Superior temporal gyrus (tissue), 1 donor: ENCODE results near the gene GC.
"Not testable (repeated sequence)": the region's sequence is repeated elsewhere in the genome, so short reads cannot be mapped to it uniquely, and the experiment has no call there.

Experiments used
- DNase-seq: peaks from one replicate; pipeline ENCODE4 v3.0.0-alpha.2; 2016; ENCODE audit errors: extremely low spot score

GC gene

DNA sequence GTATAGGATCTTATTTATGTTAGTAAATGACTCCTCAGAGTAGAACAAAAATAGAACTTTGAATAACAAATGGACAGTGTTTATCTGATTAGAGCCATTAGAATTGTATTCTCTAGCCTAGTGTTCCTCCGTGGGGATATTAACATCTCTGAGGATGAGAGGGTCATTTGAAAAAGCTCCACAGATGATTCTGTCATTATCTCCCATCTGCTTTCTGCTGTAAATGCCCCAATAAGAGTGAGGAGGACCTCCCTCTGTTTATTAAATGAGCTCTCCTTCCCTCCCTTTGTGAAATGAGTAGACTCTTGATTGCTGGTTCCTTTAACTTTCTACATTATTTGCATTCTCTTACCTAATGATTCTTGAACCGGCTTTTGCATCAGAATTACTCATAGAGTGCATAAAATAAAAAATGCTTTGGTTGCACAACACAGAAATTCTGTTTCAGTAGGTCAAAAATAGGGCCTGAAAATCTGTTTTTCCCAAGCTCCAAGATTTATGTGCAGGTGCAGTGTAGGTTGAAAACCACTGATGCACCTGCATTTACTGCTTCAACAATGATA, 18.0 kb downstream of the GC start:
- no peak for DNase-seq

DNA sequence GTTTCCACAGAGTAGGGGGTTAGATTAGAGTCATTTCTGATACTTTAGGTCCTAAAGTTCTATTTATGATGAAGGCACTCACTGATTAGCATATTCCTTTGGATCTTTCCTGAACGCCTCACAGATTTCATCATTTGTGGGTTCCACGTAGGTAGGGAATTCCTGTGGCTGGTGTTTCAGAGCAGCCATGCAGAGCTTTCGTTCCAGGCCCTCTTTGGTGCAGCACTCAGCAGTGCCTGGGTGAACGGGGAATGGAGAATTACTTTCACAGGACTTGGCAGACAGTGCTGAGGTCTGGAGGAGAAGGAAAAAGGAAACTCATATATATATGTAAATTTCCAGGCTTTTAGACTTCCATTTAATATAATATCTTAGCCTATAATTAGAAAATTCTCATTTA, 18.5 kb downstream of the GC start:
- DNase-seq = no peak

DNA sequence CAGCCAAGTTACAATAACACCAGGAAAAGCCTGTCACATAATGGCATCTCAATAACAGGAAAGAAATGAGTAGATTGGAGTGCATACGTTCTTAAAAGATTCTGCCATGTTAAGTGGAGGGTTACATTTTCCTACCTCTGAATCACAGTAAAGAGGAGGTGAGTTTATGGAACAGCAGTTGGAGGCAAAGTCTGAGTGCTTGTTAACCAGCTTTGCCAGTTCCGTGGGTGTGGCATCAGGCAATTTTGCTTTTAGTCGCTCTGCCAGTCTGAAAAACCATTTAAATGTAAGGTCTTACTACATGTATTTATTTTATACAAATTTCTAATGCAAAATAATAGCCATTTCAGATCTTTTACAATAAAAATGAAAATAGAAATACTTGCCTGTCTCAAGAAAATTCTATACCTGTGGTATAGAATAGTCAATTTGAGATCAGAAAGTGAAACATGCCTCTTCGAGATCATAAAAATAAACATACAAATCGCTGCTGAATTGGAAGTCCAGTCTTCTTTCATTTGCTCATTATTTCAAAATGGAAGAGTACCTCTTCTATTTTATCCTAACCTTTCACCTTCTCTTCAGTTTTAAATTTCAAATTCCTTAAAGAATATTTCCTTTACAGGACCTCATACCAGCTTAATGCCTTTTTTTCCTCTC, 31.4 kb downstream of the GC start:
- no peak for DNase-seq

DNA sequence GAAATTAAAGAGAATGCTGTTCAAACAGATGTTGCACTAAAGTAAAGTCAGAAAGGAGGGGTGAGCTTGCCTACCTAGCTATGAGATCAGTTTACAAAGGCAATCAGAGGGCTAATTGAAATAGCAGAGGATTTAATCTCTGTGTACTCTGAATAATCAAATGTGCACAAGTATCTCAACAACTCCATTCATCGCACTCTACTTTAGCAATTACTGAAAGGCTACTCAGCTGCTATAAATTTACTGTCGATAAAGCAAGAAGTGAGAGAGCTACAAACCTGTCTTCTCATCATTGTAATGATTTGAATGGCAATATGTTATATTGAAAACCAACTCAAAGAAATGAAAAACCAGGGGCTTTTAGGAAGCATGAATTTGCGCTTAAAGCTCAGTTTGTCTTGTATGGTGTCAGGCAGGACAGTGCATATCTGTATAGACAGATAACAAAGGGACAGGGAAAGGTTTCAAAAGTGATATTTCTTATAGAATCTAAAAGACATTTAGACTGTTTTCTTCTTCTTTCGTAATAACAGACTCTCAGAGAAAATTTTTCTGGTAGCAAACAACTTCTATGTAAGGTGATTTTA, 34.8 kb downstream of the GC start:
- DNase-seq = no peak

DNA sequence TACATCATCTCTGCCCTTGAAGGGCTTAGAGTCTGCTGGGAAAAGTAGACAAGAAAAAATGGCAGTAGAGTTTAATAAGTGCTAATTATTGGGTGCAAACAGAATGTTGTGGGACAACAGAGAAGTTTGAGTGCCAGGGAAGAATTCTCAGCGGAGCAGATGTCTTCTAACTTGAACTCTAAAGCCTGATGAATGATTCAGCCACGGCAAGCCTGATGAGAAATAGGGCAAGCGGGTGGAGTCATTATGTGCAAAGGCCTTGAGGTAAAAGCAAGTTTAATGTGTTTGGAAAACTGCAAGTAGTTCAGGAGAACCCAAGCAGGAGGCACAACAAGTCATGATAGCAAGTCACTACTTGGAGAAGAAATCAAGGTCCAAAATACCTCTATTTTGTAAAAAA, 37.5 kb downstream of the GC start:
- DNase-seq = no peak

DNA sequence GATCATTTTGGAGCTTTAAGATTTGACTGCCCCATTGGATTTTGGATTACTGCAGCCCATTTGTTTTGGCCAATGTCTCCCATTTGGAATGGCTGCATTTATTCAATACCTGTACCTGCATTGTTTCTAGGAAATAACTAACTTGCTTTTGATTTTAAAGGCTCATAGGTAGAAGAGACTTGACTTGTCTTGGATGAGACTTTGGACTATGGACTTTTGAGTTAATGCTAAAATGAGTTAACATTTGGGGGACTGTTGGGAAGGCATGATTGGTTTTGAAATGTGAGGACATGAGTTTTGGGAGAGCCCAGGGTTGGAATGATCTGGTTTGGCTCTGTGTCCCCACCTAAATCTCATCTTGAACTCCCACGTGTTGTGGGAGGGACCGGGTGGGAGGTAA, 45.1 kb downstream of the GC start:
- DNase-seq = not testable (repeated sequence)

DNA sequence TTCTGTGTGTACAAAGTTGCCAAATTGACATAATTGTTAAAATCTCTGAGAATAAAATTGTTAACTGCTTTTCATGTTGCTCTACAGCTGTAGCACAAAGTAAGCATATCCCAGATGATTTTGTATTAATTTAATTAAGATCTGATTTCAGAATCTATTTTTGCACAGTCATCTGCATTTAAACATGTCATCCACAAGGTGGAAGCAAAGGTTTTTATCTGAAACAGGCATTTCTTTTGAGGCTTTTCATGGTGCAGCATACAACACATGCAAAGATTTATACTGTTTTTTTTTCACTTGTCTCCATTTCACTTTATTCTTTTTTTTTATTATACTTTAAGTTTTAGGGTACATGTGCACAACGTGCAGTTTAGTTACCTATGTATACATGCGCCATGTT, 51.2 kb downstream of the GC start:
- peak; percentile 37 for DNase-seq

DNA sequence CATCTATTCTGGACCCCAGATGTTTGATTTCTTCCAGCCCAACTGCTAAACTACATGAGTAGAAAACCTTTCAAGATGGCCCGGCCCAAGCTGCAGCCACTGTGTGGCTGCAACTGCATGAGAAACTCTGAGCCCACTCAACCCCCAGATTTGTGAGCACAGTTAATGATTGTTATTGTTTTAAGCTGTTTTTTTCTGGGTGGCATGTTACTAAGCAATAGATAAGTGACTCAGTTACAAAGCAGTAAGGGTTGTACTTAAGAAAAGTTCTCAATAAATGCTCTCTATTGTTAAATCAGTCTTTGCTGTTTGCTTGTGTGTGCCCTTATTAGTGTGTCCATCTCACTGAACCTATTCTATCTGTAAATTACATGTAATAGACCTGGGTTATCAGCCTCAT, 51.8 kb downstream of the GC start:
- DNase-seq = no peak

DNA sequence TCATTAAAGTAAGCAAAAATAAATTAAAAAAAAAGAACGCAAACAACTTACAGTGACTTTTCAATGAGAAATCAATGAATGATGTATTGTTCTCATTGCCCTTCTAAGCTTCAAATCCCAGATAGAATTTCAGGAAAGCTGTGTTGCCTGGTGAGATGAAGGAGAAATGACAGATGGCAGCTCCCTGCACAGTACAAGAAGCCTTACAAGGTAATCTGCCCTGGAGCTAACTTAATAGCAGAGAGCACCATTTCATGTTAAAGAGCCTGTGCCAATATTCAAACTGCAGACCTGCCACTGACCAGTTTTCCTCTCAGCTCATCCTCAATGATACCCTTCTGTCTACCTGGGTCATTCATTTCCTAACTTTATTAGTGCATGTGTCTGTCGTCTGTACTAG, 54.0 kb downstream of the GC start:
- no peak for DNase-seq

DNA sequence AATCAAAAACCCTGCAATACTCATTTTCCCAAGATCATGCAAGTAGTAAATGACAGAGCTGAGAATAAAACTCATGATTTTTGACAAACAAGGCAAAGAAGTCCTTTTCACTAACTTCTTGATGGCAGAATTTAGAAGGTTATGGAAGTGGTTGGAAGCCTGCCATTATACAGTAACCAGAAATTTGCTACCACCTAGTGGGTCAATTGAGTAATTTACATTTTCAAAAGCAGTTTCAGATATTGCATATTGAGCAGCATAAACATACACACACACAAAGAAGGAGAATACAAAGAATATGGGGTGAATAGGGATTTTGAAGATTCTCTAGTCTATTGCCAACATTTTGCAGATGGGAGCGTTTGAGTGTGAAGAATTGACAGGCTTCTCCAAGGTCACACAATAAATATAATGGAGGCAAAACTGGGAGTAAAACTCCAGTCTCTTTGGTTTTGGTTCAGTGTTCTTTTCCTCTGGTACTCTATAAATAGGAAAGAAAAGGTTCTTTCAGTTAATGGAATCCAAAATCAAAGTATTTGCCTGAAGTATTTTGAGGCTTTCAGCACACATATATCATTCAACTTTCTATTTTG, 70.2 kb downstream of the GC start:
- peak; percentile 81 for DNase-seq

DNA sequence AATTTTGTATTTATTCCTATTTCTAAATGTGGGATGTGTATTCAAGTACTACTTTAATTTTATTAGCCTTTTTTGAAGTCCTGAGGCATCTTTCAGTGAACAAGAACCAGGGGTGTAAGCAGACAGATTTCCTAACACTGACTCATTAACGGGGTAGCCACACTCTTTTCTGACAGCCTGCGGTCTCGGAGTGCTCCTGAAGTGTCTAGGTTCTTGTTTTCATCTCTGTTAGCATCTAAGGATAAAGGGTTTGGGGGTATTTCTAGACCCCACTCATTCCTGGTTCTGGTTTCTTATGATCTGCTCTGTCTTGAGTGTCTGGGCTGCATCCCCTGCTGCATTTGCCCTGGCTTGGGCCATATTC, 71.9 kb downstream of the GC start:
- DNase-seq = no peak

DNA sequence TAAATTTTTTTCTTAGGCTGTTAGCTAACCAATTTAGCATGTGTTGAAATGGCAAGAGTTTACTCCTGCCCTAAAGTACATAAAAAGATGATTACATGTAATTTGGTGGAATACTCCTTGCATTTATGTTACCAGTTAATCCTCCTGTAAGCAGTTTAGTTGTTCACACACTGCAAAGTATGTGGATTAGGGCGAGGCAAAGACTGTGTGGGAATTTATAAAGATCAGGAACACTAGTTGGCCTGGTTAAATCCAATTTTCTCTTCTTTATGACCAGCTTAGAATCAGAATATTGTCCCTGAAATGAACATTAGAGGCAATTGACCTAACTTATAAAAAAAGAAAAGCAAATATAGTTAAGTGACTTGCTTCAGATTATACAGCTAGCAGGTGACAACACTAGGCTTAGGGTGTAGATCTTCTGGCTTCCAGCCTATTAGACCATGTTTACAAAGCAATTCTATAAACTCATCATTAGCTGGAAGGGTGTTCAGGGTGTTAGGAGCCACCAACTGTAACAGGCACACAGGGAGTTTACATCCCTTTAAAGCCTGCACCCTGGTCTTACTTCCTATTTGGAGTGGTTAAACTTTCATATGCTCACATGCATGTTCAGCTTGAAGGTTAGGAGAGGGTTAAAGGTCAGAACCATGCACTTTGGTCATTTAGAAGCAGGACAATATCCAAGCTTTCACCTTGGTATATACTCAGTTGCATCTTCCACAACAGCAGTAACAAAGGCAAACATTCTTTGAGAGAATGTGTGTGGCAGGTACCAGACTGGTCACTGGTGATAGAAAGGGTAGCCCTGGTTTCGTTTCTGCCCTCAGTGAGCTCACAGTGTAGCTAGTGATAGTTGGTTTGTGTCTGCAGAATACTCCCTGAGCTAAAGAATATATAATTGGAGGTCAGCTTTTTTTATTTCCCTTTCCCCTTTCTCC, 72.6 kb downstream of the GC start:
- DNase-seq = no peak

DNA sequence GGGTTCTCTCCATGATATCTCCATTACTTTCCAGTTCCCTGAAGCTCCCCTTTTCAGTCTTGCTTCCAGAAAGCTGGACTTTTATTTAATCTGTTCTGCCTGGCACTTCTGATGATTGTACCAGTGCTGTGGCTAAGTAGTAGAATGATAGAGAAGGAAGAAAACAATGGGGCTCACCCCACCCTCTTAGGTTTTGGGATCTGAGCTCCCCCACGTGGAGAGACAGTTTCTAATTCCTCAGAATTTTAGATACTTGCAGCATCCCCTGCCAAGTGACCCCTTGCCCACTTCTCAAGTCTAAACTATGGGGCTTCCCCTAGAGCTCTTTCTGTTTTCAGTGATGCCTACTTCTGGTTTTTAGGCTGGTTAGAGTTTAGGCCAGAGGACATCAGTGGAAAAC, 73.9 kb downstream of the GC start:
- no peak for DNase-seq

DNA sequence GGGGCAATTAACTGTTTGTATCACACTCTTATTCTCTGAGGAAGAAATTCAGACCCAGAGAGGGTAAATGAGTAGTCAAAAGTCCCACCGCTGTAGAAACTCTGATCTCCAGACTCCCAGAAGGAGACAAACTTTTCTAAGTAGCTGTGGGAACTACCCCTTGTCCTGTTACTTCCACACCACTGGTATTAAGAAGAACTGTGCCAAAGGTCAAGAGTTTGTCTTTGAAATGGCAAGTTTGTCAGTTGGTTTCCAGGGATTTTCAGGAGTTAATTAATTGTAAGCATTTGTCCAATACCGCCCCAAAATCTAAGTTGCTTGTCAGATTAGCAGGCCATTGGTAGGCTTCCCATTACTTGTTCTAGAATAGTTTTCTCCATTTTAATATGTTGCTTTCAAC, 85.7 kb downstream of the GC start:
- DNase-seq = no peak

DNA sequence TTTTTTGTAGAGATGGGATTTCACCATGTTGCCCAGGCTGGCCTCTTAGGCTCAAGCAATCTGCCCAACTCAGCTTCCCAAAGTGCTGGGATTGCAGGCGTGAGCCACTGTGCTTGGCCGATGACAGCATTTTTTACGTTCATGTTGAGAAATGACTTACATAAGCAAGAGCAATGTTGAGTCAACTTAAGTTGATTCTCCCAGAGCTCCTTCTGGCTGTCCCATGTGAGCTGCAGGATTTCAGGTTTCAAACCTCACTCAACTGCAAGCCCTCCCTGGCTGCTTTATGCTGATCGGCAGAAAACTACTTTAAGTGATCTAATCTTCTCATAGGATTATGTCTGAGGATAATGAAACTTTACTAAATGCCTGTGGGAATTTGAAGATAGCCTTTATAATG, 86.8 kb downstream of the GC start:
- no peak for DNase-seq

DNA sequence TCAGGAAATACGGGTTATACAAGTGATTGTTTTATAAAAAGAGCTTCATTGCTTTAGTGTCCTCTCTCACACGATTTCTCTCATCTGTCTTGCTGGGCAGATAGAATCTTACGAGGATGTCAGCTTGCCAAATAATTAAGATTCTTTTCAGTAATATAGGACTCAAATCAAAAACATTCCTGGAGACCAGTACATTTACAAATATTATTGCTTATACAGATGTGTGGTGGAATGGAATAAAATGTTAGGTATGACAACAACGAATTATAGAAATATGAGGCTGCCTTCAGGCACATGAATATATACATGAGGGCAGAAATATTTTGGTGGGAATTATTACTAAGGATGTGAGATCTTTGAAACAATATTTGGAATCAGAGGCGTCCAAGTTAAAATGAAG, 88.9 kb downstream of the GC start:
- no peak for DNase-seq

DNA sequence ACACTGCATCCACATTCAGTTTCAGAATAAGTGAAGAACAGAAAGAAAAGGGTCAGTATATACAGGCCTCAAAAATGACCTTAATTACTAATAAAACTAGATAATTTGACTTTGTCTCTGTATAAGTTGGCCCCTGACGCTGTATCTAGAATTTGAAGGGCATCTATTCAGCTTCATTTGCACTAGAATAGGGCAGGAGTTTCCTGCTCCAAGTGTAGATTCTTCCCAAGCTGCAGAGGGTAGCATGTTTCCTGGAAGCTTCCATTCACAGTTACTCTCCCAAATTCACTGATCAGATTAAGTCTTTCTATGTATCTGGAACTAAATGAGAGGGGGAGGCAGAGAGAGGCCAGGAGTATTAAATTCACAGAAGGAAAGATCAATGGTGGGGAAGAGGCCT, 90.9 kb downstream of the GC start:
- no peak for DNase-seq

DNA sequence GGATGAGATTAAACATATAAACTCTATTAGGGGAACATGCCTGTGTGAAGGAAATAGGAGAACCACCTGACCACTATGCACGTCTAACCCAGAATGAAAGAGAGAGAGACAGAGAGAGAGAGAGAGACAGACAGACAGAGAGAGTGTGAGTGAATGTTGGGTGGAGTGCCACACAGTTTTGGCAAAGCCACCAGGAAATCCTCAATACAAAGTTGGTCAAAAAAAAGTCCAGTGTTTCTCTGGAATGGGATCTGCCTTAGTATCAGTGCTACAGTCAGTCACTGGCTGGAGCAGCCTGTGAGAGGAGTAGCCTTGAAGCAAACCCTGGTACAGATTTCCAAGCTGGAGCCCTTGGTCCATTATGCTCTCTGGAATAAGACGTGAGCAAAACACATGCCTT, 91.7 kb downstream of the GC start:
- DNase-seq = no peak
